ENCODE measurements around the gene NEAT1.

The NEAT1 gene

DNA sequence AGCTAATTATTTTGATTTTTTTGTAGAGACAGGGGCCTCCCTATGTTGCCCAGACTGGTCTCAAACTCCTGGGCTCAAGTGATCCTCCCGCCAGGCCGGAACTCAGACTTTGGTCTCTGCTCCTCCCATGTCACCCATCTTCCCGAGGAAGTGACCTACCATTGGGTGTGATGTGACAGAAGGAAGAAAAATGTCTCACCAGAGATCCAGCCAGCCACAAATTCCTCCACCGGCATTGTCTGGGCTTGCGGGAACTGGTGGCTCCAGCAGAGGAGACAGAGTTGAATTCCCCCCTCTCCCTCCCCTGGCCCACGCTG is 40.9 kb upstream of the NEAT1 start:
- TF ChIP-seq, protein P1, sequence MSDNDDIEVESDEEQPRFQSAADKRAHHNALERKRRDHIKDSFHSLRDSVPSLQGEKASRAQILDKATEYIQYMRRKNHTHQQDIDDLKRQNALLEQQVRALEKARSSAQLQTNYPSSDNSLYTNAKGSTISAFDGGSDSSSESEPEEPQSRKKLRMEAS (IDR thresholded peaks at IDR 0.05; ENCODE audit: low read depth, low read length), result no peak
- TF ChIP-seq POLR2A (IDR thresholded peaks at IDR 0.05; ENCODE audit: extremely low read depth, insufficient read length) (no peak), MYC (IDR thresholded peaks at IDR 0.05; ENCODE audit: low read depth, low read length) (no peak)
- TF ChIP-seq, protein P2, sequence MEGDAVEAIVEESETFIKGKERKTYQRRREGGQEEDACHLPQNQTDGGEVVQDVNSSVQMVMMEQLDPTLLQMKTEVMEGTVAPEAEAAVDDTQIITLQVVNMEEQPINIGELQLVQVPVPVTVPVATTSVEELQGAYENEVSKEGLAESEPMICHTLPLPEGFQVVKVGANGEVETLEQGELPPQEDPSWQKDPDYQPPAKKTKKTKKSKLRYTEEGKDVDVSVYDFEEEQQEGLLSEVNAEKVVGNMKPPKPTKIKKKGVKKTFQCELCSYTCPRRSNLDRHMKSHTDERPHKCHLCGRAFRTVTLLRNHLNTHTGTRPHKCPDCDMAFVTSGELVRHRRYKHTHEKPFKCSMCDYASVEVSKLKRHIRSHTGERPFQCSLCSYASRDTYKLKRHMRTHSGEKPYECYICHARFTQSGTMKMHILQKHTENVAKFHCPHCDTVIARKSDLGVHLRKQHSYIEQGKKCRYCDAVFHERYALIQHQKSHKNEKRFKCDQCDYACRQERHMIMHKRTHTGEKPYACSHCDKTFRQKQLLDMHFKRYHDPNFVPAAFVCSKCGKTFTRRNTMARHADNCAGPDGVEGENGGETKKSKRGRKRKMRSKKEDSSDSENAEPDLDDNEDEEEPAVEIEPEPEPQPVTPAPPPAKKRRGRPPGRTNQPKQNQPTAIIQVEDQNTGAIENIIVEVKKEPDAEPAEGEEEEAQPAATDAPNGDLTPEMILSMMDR (IDR thresholded peaks at IDR 0.05; ENCODE audit: low read depth, low read length), result no peak
- H3K4me3 ChIP-seq (ENCODE audit: low read depth, low read length), result no peak overlapping the region
- DNase-seq (ENCODE audit: low read depth), result no peak

DNA sequence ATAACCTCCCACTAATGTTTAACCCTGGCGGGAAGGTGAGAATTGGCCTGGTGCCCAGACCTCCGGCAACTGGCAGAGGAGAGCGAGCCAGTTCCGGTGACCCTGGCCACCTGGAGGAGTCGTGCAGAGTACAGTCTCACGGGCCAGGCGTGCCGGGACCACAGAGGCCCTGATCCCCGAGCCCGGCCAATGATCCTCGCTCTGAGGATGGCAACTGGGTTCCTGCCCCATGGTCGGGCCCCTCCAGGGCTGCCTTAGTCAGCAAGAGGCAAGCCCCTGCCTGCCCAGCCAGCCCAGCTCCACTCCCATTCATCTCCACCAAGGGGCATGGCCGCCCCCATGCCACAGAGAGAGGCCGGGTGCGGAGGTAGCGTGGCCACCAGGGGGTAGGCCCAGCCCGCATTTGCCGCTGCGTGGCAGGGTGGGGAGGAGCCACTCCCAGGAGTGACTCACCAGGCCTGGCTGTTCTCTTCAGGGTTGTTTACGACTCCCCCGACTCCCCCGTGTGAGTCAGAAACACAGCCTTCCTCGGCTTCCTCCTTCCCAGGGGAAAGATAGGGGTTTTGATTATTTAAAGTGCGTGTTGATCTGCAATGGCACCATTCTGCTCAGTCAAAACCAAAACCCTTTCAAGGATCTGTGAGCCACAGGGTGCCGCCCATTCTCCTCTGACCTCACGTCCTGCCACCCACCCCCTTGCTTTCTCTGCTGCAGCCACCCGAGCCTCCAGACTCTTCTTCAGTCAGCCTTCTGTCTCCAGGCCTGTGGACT is 40.4 kb upstream of the NEAT1 start, which contains the start of gene SLC25A45:
Gene SLC25A45, minus strand, starts transcription at position 614 of the 771 bp plus-strand sequence. CDS start 695 bp downstream, outside the sequence.
- peak within 1 kb of the TSS; percentile 56 for H3K4me3 ChIP-seq (ENCODE audit: low read depth, low read length)
- peak; percentile 99 for DNase-seq (ENCODE audit: low read depth)

DNA sequence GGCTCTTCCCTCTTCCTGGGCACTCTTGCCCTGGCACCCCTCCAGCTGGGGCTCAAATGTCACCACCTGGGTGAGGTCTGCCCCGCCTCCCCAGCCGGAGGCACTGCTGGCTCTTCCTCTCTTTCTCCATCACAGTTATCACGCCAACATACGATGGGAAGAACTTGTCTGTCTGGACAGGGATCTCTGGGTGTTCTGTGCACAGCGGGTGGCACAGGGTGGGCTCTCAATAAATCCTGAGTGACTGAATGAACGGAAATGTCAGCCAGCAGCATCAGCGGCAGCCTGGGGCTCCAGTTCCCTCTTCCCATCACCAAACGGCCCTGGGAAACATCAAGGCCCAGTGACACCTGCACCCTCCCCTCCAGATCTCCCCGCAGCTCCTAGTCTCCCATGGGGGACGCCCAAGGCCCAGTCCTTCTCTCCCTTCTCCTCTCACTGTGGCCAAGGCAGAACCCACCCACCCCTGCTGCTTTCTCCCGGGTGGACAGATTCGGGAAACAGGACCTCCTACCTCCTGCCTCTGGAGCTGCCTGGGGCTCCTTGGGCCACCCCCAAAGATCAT is 39.7 kb upstream of the NEAT1 start:
- TF ChIP-seq, protein P1 (IDR thresholded peaks at IDR 0.05; ENCODE audit: low read depth, low read length), result no peak
- no peak for TF ChIP-seq MYC (IDR thresholded peaks at IDR 0.05; ENCODE audit: low read depth, low read length)
- TF ChIP-seq, protein P2 (IDR thresholded peaks at IDR 0.05; ENCODE audit: low read depth, low read length), result no peak
- TF ChIP-seq POLR2A (IDR thresholded peaks at IDR 0.05; ENCODE audit: extremely low read depth, insufficient read length), result no peak
- peak overlapping the region; percentile 56 for H3K4me3 ChIP-seq (ENCODE audit: low read depth, low read length)
- no peak for DNase-seq (ENCODE audit: low read depth)

More for the DNA sequence above, 40.4 kb upstream of the NEAT1 start, which contains the start of gene SLC25A45:
- TF ChIP-seq POLR2A (IDR thresholded peaks at IDR 0.05; ENCODE audit: extremely low read depth, insufficient read length), result no peak
- TF ChIP-seq, protein P2 (IDR thresholded peaks at IDR 0.05; ENCODE audit: low read depth, low read length), result peak; percentile 59
- peak; percentile 84 for TF ChIP-seq MYC (IDR thresholded peaks at IDR 0.05; ENCODE audit: low read depth, low read length)
- TF ChIP-seq, protein P1 (IDR thresholded peaks at IDR 0.05; ENCODE audit: low read depth, low read length), result peak; percentile 74

DNA sequence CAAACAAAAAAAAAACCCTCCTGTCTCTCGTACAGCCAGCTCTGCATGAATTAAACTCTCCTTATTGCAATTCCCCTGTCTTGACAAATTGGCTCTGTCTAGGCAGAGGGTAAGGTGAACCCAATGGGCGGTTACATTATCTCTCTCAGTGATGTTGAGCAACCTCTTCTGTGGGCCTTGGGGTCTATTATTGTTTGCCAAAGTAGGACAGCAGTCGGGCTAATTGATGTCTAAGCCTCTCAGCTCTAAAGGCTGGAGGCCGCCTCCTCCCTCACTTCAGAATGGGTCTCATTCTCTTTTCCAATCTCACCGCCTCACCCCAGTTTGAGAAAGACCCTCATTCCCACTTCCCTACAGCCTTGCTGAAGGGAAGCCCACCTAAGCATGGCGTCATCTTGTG is 38.8 kb upstream of the NEAT1 start:
- TF ChIP-seq, protein P2 (IDR thresholded peaks at IDR 0.05; ENCODE audit: low read depth, low read length), result no peak
- TF ChIP-seq, protein P1 (IDR thresholded peaks at IDR 0.05; ENCODE audit: low read depth, low read length), result no peak
- TF ChIP-seq POLR2A (IDR thresholded peaks at IDR 0.05; ENCODE audit: extremely low read depth, insufficient read length) (no peak), MYC (IDR thresholded peaks at IDR 0.05; ENCODE audit: low read depth, low read length) (no peak)
- peak; percentile 53 for DNase-seq (ENCODE audit: low read depth)
- no peak overlapping the region for H3K4me3 ChIP-seq (ENCODE audit: low read depth, low read length)

DNA sequence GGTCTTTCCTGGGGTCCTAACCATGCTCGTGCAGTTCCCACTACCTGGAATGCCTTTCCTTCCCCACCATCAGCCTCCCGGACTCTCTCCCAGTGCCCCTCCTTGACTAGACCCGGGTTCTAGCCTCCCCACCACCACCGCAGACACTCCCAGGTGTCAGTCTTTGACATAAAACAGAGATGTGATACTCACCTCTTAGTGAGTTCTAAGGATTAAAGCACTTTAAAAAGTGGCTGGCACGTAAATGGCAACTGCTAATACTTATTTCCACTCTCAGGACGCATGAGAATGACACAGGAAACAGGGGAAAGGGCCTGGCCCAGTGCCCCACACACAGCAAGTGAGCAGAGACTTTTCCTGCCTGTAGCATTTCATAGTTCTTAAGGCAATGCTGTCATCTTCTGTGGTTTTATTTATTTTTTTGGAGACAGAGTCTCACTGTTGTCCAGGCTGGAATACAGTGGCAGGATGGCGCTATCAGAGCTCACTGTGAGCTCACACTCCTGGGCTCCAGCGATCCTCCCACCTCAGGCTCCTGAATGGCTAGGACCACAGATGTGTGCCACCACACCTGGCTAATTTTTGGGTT is 38.2 kb upstream of the NEAT1 start:
- H3K4me3 ChIP-seq (ENCODE audit: low read depth, low read length), result no peak overlapping the region
- TF ChIP-seq, protein P1 (IDR thresholded peaks at IDR 0.05; ENCODE audit: low read depth, low read length), result no peak
- DNase-seq (ENCODE audit: low read depth), result no peak

Data from NB4 (cell line).